ENCODE results near the gene ADORA2B. TPM values are rescaled to one million over a fixed set of nuclear protein-coding genes. Genes with fewer than 3 reads are reported as not detected.
"Not testable (repeated sequence)": the region's sequence is repeated elsewhere in the genome, so short reads cannot be mapped to it uniquely, and the experiment has no call there.

ADORA2B gene
- 0.12 and 0.20 TPM in 2 replicates for total RNA-seq

GRCh38 chr17:15944759-15945526 is at the start of gene ADORA2B:
ADORA2B (plus strand) TSS chr17:15945130; CDS start chr17:15945249, 119 bp downstream.
- intact Hi-C loops (cut with micrococcal nuclease) = loop anchor here (1.0 to 2.0 kb wide), 2 partner anchors 14 to 53 kb away; no protein-coding TSS in a partner anchor

DNA sequence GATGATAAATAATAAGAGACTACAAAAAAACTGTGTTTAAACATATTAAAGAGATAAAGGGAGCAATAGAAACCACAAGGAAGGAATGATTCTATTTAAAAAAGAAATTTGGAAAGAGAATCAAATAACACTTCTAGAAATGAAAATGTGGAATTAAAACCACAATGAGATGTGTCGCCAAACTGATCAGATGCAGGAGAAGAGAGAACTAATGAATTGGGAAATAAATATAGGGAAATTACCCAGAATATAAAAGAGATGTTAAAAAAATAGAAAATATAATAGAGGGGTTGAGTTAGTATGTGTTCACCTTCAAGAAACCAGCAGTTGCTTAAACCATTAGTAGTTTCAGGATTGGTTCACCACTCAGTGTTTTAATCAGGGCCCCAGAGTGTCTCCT is 48.7 kb upstream of the ADORA2B start:
- intact Hi-C loops (cut with micrococcal nuclease) = loop anchor here (5.0 kb wide), 2 partner anchors 61 to 101 kb away; partner anchors contain the start of genes TTC19 and ZSWIM7

- intact Hi-C loops (cut with micrococcal nuclease) = loop anchor here (5.0 kb wide), 2 partner anchors 60 to 100 kb away; partner anchors contain the start of genes TTC19 and ZSWIM7
These were observed 48.1 kb upstream of the ADORA2B start for GRCh38 chr17:15896834-15897233.

DNA sequence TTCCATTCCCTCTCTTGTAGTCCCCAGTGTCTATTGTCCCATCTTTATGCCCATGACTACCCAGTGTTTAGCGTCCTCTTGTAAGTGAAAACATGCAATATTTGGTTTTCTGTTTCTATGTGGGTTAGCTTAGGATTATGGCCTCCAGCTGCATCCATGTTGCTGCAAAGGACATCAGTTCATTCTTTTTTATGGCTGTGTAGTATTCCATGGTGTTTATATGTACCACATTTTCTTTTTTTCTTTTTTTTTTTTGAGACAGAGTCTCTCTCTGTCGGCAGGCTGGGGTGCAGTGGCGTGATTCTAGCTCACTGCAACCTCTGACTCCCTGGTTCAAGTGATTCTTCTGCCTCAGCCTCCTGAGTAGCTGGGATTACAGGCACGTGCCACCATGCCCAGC is 45.3 kb upstream of the ADORA2B start:
- intact Hi-C loops (cut with micrococcal nuclease) = loop anchor here (5.0 kb wide), 2 partner anchors 58 to 98 kb away; partner anchors contain the start of genes TTC19 and ZSWIM7

DNA sequence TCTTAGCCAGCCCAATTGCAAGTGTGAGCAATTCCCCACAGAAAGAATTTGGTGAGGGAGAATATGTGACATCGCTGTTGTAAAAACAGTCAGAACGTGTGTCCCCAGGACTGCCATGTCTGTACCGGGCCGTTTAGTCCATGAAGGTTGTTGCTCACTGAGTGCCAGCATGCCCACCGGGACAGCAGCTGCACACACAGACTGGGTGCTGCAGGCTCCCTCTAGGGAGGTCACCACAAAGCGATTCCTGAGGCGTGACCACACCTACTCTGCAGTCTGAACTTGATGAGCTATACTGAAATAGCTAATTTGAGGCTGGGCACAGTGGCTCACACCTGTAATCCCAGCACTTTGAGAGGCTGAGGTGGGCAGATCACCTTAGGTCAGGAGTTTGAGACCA is 44.1 kb upstream of the ADORA2B start:
- intact Hi-C loops (cut with micrococcal nuclease) = no loop called here

DNA sequence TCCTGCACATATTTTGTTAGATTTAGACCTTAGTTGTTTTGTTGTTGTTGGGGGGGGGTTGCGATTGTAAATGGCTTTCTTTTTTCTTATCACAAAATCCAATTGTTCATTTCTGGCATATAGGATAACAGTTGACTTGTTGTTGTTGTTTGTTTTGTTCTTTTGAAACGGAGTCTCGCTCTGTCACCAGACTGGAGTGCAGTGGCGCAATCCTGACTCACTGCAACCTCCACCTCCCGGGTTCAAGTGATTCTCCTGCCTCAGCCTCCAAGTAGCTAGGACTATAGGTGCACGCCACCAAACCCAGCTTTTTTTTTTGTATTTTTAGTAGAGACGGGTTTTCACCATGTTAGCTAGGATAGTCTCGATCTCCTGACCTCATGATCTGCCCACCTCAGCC is 39.7 kb upstream of the ADORA2B start:
- intact Hi-C loops (cut with micrococcal nuclease) = not testable (repeated sequence)

- intact Hi-C loops (cut with micrococcal nuclease) = no loop called here
These were observed 37.6 kb upstream of the ADORA2B start for GRCh38 chr17:15907290-15907689.

GRCh38 chr17:15908378-15908777 is 36.6 kb upstream of the ADORA2B start:
- intact Hi-C loops (cut with micrococcal nuclease) = no loop called here

DNA sequence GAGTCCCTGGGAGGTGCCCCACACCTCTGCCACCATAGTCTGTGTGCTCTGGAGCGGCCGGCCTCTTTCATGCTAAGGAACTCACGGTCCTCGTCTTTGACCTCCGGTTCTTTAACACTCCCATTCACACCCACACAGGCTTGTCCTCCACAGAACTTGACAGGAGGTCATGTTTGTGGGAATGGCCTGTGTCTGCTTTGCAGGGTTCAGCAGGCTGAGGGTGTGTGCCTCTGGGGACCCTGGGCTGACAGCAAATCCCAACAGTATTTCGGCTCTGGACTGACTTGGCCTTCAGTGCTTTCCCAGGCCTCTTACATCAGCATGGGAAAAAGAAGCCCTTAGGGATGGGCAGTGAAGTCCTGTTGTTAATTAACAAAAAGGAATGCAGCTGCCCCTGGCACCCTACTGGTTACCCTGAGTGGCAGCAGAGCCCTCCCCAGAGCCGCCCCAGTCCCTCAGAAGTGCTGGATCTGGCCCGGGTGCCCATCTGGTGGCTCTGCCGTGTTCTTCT is 35.4 kb upstream of the ADORA2B start:
- intact Hi-C loops (cut with micrococcal nuclease) = no loop called here

- intact Hi-C loops (cut with micrococcal nuclease) = no loop called here
These were observed 34.1 kb upstream of the ADORA2B start for GRCh38 chr17:15910791-15911190.

- intact Hi-C loops (cut with micrococcal nuclease) = not testable (repeated sequence)
These were observed 33.2 kb upstream of the ADORA2B start for GRCh38 chr17:15911701-15912100.

GRCh38 chr17:15912416-15912955 is 32.4 kb upstream of the ADORA2B start:
- intact Hi-C loops (cut with micrococcal nuclease) = no loop called here

DNA sequence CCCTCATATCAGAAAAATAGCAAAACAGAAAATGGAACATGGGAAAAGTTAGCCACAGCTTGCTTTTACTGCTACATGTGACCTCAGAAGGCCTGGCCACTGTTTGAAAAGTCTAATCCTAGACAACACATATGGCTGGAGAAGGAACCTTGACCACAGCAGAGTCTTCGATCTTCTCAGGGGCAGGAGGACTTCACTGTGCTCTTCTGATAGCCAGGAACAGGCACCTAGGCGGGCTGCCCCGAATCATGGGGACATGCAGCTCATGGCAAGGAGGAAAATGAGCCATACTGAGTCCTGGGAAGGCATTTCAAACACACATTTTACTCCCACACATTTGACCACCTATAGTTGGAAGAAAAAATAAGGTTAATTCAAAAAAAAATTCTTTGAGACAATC is 31.1 kb upstream of the ADORA2B start:
- intact Hi-C loops (cut with micrococcal nuclease) = no loop called here

DNA sequence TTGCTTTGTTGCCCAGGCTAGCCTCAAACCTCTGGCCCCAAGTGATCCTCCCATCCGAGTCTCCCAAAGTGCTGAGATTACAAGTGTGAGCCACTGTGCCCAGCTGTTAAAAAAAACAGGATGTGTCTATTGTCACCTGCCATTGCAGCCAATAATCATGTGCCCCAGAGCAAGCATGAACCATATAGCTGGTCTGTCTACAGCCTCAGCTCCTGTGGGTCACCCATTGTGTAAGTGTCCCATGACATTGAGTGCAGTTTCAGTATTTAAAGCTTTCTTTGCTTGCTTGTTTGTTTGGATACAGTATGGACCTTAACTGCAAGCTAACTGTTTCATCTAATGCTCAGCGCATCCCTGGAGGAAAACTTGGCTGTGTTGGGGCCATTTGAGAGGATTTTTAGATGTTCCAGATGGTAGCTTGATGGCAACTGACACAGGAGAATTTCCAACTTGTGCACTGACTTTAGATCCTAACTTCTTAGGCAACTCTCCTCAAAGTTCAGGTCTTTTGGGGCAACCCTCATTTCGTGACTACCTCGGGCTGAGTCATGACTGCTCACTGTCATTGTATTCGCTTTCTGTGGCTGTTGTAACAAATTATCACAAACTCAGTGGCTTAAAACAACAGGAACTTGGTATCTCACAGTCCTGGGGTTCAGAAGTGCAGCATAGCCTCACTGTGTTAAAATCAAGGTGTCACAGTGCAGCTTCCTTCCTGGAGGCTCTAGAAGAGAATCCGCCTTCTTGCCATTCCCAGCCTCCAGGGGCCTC is 30.3 kb upstream of the ADORA2B start:
- intact Hi-C loops (cut with micrococcal nuclease) = no loop called here

- intact Hi-C loops (cut with micrococcal nuclease) = no loop called here
These were observed 29.0 kb upstream of the ADORA2B start for GRCh38 chr17:15915961-15916360.

DNA sequence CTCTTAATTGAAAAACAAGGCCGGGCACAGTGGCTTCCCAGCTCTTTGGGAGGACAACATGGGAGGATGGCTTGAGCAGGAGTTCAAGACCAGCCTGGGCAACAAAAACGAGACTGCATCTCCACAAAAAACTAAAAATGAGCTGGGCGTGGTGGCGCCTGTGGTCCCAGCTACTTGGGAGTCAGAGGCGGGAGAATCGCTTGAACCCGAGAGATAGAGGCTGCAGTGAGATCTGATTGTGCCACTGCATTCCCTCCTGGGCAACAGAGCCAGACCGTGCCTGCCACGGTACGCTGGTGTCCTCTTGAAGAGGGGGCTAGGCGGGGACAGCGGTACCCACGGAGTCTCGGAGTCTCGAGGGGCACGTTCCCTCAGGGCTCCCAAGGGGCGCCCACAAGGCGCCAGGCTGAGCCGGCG is 27.9 kb upstream of the ADORA2B start:
- intact Hi-C loops (cut with micrococcal nuclease) = no loop called here

DNA sequence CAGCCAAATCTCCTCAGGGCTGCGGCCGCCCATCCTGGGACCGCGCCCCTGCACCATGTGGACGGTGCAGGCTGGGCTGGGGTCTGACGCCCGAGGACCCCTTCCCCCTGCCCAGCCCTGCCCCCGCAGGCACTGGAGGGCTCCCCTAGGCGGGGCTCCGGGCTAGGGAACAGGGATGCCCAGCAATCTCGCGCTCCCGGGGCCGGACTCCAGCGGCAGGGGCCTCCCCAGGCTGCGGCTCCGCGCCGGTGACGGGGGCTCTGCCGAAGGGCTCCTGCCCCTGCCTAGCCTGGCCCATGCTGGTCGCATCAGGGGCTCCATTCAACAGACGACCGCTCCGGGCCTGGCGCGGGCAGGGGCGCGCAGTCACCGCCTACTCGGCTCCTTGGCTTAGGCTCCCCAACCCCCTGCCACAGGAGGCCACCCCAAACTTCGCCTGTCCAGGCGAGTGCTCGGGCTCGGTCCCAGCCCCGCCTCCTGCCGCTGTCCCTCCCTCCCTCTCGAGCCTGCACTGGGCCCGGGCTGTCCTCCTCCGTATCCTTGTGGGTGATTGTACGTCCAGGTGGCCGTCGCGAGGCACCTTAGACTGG is 27.4 kb upstream of the ADORA2B start:
- intact Hi-C loops (cut with micrococcal nuclease) = no loop called here

GRCh38 chr17:15918261-15918660 is 26.7 kb upstream of the ADORA2B start:
- intact Hi-C loops (cut with micrococcal nuclease) = no loop called here

DNA sequence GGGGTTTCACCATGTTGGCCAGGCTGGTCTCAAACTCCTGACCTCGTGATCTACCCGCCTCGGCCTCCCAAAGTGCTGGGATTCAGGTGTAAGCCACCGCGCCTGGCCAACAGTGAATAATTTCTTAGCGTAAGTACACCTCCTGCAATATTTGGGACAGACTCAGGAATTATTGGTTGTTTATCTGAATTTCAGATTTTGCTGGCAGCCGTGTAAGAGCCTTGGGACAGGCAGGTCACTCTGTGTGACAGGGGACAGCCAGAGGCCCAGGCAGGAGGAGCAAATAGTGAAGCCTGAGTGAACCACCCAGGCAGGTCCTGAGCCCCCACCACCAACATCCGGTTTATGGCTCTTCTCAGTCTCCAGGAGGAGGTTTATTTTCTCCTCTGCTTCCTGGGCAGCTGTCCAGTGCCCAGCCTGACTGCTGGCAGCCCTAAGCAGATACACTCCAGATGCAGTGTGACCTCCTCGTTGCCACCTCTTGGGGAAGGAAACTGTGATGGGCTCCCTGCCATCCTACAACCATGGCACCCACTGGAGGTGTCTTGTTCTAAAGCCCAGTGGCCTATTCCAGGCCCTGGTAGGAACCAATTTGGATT is 26.2 kb upstream of the ADORA2B start:
- intact Hi-C loops (cut with micrococcal nuclease) = no loop called here

DNA sequence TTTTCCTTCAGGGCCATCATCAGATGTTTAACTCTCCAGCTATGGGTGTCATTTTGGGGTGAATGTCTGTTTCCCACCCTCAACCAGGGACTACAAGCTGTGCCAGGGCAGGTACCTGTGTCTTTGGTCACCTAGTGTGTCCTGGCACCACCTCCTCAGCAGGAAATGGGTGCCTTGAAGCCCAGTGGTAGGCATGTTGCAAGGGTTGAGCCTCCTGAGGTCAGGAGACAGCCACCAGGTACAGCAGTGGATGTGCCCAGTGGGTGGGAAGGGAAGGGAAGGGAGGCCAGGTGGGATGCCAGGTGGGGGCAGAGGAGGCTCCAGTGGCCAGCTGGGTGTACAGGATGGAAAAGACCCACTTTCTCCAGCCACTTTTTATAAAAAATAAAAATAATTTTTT is 25.5 kb upstream of the ADORA2B start:
- intact Hi-C loops (cut with micrococcal nuclease) = no loop called here

DNA sequence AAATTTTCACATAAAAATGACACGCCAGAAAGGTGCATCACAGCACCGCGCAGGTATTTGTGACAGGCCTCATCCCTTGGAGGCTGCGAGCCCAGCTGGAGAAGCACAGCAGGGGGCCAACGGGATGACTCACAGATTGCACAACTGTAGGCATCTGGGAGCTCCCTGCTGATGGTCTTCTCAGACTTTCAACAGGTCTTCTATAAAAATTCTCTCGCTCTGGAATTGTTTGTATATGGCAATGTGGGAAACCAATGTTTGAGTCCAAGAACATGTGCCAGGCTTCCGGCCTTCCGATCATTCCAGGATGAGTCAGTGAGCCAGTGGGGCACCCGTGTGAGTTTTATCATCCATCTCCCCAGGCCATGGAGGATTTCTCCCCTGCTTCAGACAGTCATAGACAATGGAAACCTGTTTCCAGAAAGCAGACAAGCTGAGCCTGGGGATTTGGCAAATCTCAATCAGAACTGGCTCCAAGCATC is 24.1 kb upstream of the ADORA2B start:
- intact Hi-C loops (cut with micrococcal nuclease) = no loop called here
